IMR-90 (cell line): ENCODE results near the gene L3MBTL4. TPM values are rescaled to one million over a fixed set of nuclear protein-coding genes. Genes with fewer than 3 reads are reported as not detected.

Source experiments
- ATAC-seq: fragments of 200-7000 bp; cut with Tn5 transposase; 2 replicates; pipeline ENCODE4 v1.9.1; 2020; ENCODE audit warnings: low read depth, mild to moderate bottlenecking, moderate library complexity
- BruUV-seq: library from RNA; stranded (reverse); fragments of 400-500 nt; replicated peaks from 2 replicates; lab custom pipeline; 2021; lab: Mats Ljungman, UMichigan
- CTCF ChIA-PET: fragments of 300-600 bp; formaldehyde crosslinking; extraction: SDS; loops from one replicate; lab custom pipeline; 2021; ENCODE audit warnings: antibody characterized with exemption; lab: Yijun Ruan, JAX
- POLR2A ChIA-PET: fragments of 300-600 bp; sonication (Branson Sonifier 250); formaldehyde crosslinking; loops from one replicate; lab custom pipeline; 2022; ENCODE audit warnings: antibody characterized with exemption; ENCODE audit not compliant: unreplicated experiment; lab: Charles Lee
- DNase-seq: peaks from one replicate; pipeline ENCODE4 v3.0.0; 2013
- H2AFZ ChIP-seq: replicated peaks from 2 replicates; pipeline ENCODE3; 2013; ENCODE audit warnings: low read length, mild to moderate bottlenecking; ENCODE audit not compliant: poor library complexity
- H2AK5ac ChIP-seq: 2 replicates; pipeline ENCODE4 v1.6.1; 2013; ENCODE audit warnings: low read depth, low read length, inconsistent platforms
- H2AK9ac ChIP-seq: replicated peaks from 2 replicates; pipeline ENCODE3; 2013; ENCODE audit warnings: mild to moderate bottlenecking, low read depth, low read length, moderate library complexity; ENCODE audit not compliant: poor library complexity
- H2BK120ac ChIP-seq: 2 replicates; pipeline ENCODE4 v1.6.1; 2013; ENCODE audit warnings: low read depth, low read length, inconsistent platforms
- H2BK15ac ChIP-seq: 3 replicates; pipeline ENCODE4 v1.6.1; 2013; ENCODE audit warnings: low read depth, low read length, inconsistent platforms
- H2BK20ac ChIP-seq: 2 replicates; pipeline ENCODE4 v1.6.1; 2013; ENCODE audit warnings: low read depth, mild to moderate bottlenecking, inconsistent platforms, low read length, moderate library complexity
- H2BK5ac ChIP-seq: 2 replicates; pipeline ENCODE4 v1.6.1; 2013; ENCODE audit warnings: mild to moderate bottlenecking, low read depth, low read length, inconsistent platforms; ENCODE audit not compliant: poor library complexity, severe bottlenecking
- H3K14ac ChIP-seq: replicated peaks from 2 replicates; pipeline ENCODE4 v1.6.1; 2013; ENCODE audit warnings: low read depth, low read length, inconsistent platforms
- H3K18ac ChIP-seq: 2 replicates; pipeline ENCODE4 v1.6.1; 2013; ENCODE audit warnings: low read depth, low read length, control low read depth
- H3K23ac ChIP-seq: 2 replicates; pipeline ENCODE4 v1.6.1; 2013; ENCODE audit warnings: low read depth, low read length, inconsistent platforms
- H3K27ac ChIP-seq: 2 replicates; pipeline ENCODE4 v1.5.1; 2013; ENCODE audit warnings: mild to moderate bottlenecking, control low read depth, low read length; ENCODE audit not compliant: insufficient read depth
- H3K27me3 ChIP-seq: 2 replicates; pipeline ENCODE4 v1.6.1; 2013; ENCODE audit warnings: low read length; ENCODE audit not compliant: control insufficient read depth, insufficient read depth
- H3K36me3 ChIP-seq: 2 replicates; pipeline ENCODE4 v1.6.1; 2013; ENCODE audit warnings: low read length, mixed read lengths; ENCODE audit not compliant: control insufficient read depth, insufficient read depth
- H3K4ac ChIP-seq: 2 replicates; pipeline ENCODE4 v1.6.1; 2013; ENCODE audit warnings: low read depth, low read length, inconsistent platforms
- H3K4me1 ChIP-seq: 2 replicates; pipeline ENCODE4 v1.6.1; 2013; ENCODE audit warnings: low read length, mixed read lengths; ENCODE audit not compliant: control insufficient read depth, insufficient read depth
- H3K4me2 ChIP-seq: 2 replicates; pipeline ENCODE4 v1.6.1; 2013; ENCODE audit warnings: low read depth, mild to moderate bottlenecking, control low read depth, low read length, moderate library complexity
- H3K4me3 ChIP-seq: 2 replicates; pipeline ENCODE4 v1.5.1; 2013; ENCODE audit warnings: low read depth, mild to moderate bottlenecking, control low read depth, low read length, moderate library complexity; ENCODE audit not compliant: insufficient read depth
- H3K56ac ChIP-seq: 2 replicates; pipeline ENCODE4 v1.6.1; 2013; ENCODE audit warnings: low read length, inconsistent platforms; ENCODE audit not compliant: insufficient read depth; ENCODE audit errors: extremely low read depth
- H3K79me1 ChIP-seq, 2 experiments: 2 replicates each; pipeline ENCODE4 v1.6.1; 2013; ENCODE audit warnings: low read length in 2 of 2, inconsistent platforms in 1 of 2, low read depth in 1 of 2
- H3K9ac ChIP-seq: 2 replicates; pipeline ENCODE4 v1.6.1; 2013; ENCODE audit warnings: low read depth, low read length, control low read depth
- H3K9me1 ChIP-seq: 2 replicates; pipeline ENCODE4 v1.6.1; 2013; ENCODE audit warnings: low read length, inconsistent platforms; ENCODE audit not compliant: insufficient read depth
- H3K9me3 ChIP-seq: 2 replicates; pipeline ENCODE4 v1.6.1; 2013; ENCODE audit warnings: low read length; ENCODE audit not compliant: control insufficient read depth, insufficient read depth
- H4K20me1 ChIP-seq: 2 replicates; pipeline ENCODE4 v1.6.1; 2013; ENCODE audit warnings: low read length, inconsistent platforms; ENCODE audit not compliant: insufficient read depth
- H4K5ac ChIP-seq: 2 replicates; pipeline ENCODE4 v1.6.1; 2013; ENCODE audit warnings: mild to moderate bottlenecking, low read depth, low read length, control low read depth
- H4K8ac ChIP-seq, 2 experiments: 2 replicates each; pipeline ENCODE4 v1.6.1; 2013; ENCODE audit warnings: low read depth in 2 of 2, low read length in 2 of 2, control low read depth in 1 of 2, inconsistent platforms in 1 of 2
- H4K91ac ChIP-seq: 2 replicates; pipeline ENCODE4 v1.6.1; 2013; ENCODE audit warnings: low read depth, low read length, inconsistent platforms; ENCODE audit not compliant: insufficient read depth
- BHLHE40 ChIP-seq: fragments of 150-350 bp; IDR thresholded peaks from 2 replicates; pipeline ENCODE4 v1.6.1; 2016; ENCODE audit warnings: mild to moderate bottlenecking, low read depth, low read length
- CEBPB ChIP-seq: IDR thresholded peaks from 2 replicates; pipeline ENCODE4 v1.6.1; 2012; ENCODE audit warnings: low read depth, low read length, improper control_type of control experiment
- CTCF ChIP-seq: conservative IDR thresholded peaks from 2 replicates; pipeline ENCODE4 v1.5.1; 2012; ENCODE audit warnings: mild to moderate bottlenecking, low read depth, low read length, improper control_type of control experiment
- FOS ChIP-seq: fragments of 150-350 bp; IDR thresholded peaks from 2 replicates; pipeline ENCODE4 v1.6.1; 2016; ENCODE audit warnings: low read depth, low read length
- MAFK ChIP-seq: IDR thresholded peaks from 2 replicates; pipeline ENCODE4 v1.6.1; 2012; ENCODE audit warnings: low read depth, low read length, improper control_type of control experiment
- MAZ ChIP-seq: IDR thresholded peaks from 2 replicates; pipeline ENCODE4 v1.6.1; 2012; ENCODE audit warnings: low read depth, mild to moderate bottlenecking, low read length, improper control_type of control experiment, moderate library complexity, borderline replicate concordance
- MXI1 ChIP-seq: IDR thresholded peaks from 2 replicates; pipeline ENCODE4 v1.6.1; 2012; ENCODE audit warnings: low read depth, mild to moderate bottlenecking, low read length, moderate library complexity, borderline replicate concordance
- POLR2A ChIP-seq: IDR thresholded peaks from 2 replicates; pipeline ENCODE4 v1.6.1; 2012; ENCODE audit warnings: mild to moderate bottlenecking, low read depth, low read length
- RAD21 ChIP-seq: IDR thresholded peaks from 2 replicates; pipeline ENCODE4 v1.6.1; 2012; ENCODE audit warnings: low read length, improper control_type of control experiment
- RCOR1 ChIP-seq: IDR thresholded peaks from 2 replicates; pipeline ENCODE4 v1.6.1; 2012; ENCODE audit warnings: mild to moderate bottlenecking, low read length, improper control_type of control experiment; ENCODE audit not compliant: insufficient replicate concordance
- SMC3 ChIP-seq: fragments of 150-350 bp; IDR thresholded peaks from 2 replicates; pipeline ENCODE4 v1.6.1; 2016; ENCODE audit warnings: low read depth, mild to moderate bottlenecking, antibody characterized with exemption, low read length, moderate library complexity
- WGBS, 2 experiments: methylation state at CpG; one replicate each; pipeline versions ENCODE4 v1.1.5 to v1.1.7; 2013; ENCODE audit warnings: missing lambda C conversion rate in 2 of 2; ENCODE audit not compliant: insufficient read length in 1 of 2; ENCODE audit errors: extremely low coverage in 2 of 2; 5-methylcytosine and 5-hydroxymethylcytosine counted together
- dilution Hi-C: fragments of 300-500 bp; cut with HindIII; formaldehyde crosslinking; loops from one replicate; pipeline ENCODE4 v1.14.3; 2018; ENCODE audit warnings: low sequenced_read_pairs; ENCODE audit not compliant: unreplicated experiment
- in situ Hi-C: fragments of 300-500 bp; cut with MboI; formaldehyde crosslinking; loops from 3 replicates; pipeline ENCODE4 v1.14.3; 2019; ENCODE audit warnings: low sequenced_read_pairs, inconsistent platforms, mixed read lengths
- intact Hi-C: fragments of 100-400 bp; cut with micrococcal nuclease; formaldehyde crosslinking; loops from 2 replicates; pipeline ENCODE4 v1.10.0; 2022
- polyA plus RNA-seq, 3 experiments: library from polyadenylated mRNA; depleted of rRNA; stranded (reverse); fragments of >200 nt; gene quantifications; 2 replicates each; pipeline ENCODE4 v1.2.3, GENCODE V29; 2012; ENCODE audit warnings: low replicate concordance in 1 of 3
- total RNA-seq: library from RNA; depleted of rRNA; stranded (reverse); fragments of >200 nt; gene quantifications from 2 replicates; pipeline ENCODE4 v1.2.3, GENCODE V29; 2012
- TF ChIP-seq, protein P1 (sequence below): fragments of 150-350 bp; IDR thresholded peaks from 2 replicates; pipeline ENCODE4 v1.6.1; 2017; ENCODE audit warnings: mild to moderate bottlenecking, antibody characterized with exemption, low read length, low read depth

L3MBTL4 gene
- total and polyA plus RNA-seq, 2 of the 4 experiments (the other 2 are of a cell fraction) = under 0.01 to 0.02 TPM

DNA sequence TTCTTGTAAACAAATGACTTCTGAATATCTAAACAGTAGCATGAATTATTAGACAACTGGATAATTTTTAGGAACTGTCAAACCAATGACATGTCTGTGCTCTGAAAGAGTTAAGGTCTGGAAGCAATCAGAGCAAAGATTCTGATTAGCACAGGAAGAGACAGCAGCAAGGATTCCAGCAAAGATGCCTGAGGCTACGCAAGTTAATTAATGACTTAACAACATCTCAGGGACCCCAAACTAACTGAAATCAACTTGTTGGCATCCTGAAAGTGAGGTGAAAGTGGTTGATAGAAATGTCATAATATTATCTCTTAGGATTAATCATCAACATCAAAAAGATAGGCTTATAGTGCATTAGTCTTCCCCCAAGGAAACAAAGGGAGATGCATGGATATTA, 396.0 kb downstream of the L3MBTL4 start:
- TF ChIP-seq BHLHE40 = no peak
- no peak for TF ChIP-seq RAD21
- TF ChIP-seq, protein P1, sequence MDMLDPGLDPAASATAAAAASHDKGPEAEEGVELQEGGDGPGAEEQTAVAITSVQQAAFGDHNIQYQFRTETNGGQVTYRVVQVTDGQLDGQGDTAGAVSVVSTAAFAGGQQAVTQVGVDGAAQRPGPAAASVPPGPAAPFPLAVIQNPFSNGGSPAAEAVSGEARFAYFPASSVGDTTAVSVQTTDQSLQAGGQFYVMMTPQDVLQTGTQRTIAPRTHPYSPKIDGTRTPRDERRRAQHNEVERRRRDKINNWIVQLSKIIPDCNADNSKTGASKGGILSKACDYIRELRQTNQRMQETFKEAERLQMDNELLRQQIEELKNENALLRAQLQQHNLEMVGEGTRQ = no peak
- no peak for TF ChIP-seq MXI1
- TF ChIP-seq MAZ = no peak
- TF ChIP-seq POLR2A = no peak
- no peak for TF ChIP-seq CEBPB
- no peak for TF ChIP-seq FOS
- TF ChIP-seq SMC3 = no peak
- no peak for TF ChIP-seq MAFK
- no peak for TF ChIP-seq CTCF
- no peak for TF ChIP-seq RCOR1
- H2BK15ac ChIP-seq = no peak overlapping the region
- H3K79me1 ChIP-seq = no peaks in the 10 kb centered on the region
- H2BK5ac ChIP-seq = no peak overlapping the region
- H3K4me1 ChIP-seq = peaks cover 12% of the 10 kb centered on the region
- H3K4me2 ChIP-seq = no peak overlapping the region
- ChIA-PET CTCF (no interaction called here), POLR2A (no interaction called here)
- no peaks in the 10 kb centered on the region for H4K20me1 ChIP-seq
- no peaks in the 10 kb centered on the region for H3K9me3 ChIP-seq
- no peak overlapping the region for H2AFZ ChIP-seq
- H3K27me3 ChIP-seq = no peaks in the 10 kb centered on the region
- H4K91ac ChIP-seq = no peak overlapping the region
- no peak overlapping the region for H3K4me3 ChIP-seq
- no peak overlapping the region for H3K23ac ChIP-seq
- H4K5ac ChIP-seq = no peak overlapping the region
- H3K18ac ChIP-seq = no peak overlapping the region
- no peak overlapping the region for H3K4ac ChIP-seq
- no peak overlapping the region for H3K14ac ChIP-seq
- no peaks in the 10 kb centered on the region for H3K36me3 ChIP-seq
- H3K56ac ChIP-seq = no peak overlapping the region
- no peak overlapping the region for H2BK20ac ChIP-seq
- no peak overlapping the region for H3K27ac ChIP-seq
- H2BK120ac ChIP-seq = no peak overlapping the region
- dilution Hi-C loops (no loop called here), intact Hi-C loops (no loop called here), in situ Hi-C loops (no loop called here)
- H2AK5ac ChIP-seq = no peak overlapping the region
- ATAC-seq (no peak), DNase-seq (no peak)
- peaks cover 4% of the 10 kb centered on the region for H3K9me1 ChIP-seq
- no peak overlapping the region for H4K8ac ChIP-seq
- no peak overlapping the region for H2AK9ac ChIP-seq
- no peak overlapping the region for H3K9ac ChIP-seq
- no CpG with 5 or more reads among the region's 1 CpG for WGBS, 2 experiments
- BruUV-seq = no TSS peak
